HG02588 (cell line): ENCODE data around the gene PSRC1.
A peak's percentile ranks its signal among the peaks of the same experiment; 100 is the strongest.

Experiments
- ATAC-seq: cut with Tn5 transposase; IDR thresholded peaks from one replicate; pipeline ENCODE4 v1.9.1; 2021; ENCODE audit warnings: mild to moderate bottlenecking, moderate library complexity; ENCODE audit not compliant: unreplicated experiment

PSRC1 gene

DNA sequence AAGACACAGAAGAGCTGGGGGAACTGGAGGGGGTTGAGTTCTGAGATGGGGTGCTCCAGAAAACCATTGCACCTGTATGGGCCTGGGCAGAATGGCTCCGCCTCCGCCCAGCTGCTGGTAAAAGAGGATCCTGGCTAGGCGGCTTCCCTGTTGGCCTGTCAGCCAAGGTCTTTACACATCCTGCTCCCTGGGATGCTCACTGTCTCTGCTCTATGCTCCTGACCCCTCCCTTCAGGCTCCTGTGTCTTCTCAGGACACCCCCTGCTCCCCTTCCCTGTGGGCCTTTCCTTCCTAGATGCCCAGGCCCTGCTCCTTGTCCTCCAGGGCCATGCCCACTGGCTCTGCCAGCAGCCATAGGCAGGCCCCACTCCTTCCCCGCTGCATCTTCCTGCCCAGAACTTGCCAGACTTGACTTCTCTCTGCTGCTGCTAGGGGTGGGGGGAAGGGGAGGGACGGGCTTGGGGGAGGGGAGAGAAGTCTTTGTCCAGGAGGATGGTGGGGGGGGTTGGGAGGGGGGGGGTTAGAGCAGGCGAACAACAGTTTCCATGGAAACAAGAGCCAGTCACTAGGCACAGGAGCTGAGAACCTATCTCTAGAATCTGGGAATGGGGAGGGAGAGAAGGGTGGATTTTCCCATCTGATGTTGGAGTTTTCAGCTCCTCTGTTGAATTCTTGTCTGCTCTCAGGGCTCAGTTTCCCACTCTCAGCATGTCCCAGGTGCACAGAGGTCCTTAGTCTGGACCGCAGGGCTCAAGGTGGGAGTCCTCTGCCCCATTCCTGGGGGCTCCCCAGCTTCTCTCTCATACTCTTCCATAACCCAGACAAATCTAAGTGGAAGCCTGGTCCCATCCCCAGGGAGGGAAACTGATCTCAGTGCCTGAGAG is 23.0 kb downstream of the PSRC1 start:
- no peak for ATAC-seq

DNA sequence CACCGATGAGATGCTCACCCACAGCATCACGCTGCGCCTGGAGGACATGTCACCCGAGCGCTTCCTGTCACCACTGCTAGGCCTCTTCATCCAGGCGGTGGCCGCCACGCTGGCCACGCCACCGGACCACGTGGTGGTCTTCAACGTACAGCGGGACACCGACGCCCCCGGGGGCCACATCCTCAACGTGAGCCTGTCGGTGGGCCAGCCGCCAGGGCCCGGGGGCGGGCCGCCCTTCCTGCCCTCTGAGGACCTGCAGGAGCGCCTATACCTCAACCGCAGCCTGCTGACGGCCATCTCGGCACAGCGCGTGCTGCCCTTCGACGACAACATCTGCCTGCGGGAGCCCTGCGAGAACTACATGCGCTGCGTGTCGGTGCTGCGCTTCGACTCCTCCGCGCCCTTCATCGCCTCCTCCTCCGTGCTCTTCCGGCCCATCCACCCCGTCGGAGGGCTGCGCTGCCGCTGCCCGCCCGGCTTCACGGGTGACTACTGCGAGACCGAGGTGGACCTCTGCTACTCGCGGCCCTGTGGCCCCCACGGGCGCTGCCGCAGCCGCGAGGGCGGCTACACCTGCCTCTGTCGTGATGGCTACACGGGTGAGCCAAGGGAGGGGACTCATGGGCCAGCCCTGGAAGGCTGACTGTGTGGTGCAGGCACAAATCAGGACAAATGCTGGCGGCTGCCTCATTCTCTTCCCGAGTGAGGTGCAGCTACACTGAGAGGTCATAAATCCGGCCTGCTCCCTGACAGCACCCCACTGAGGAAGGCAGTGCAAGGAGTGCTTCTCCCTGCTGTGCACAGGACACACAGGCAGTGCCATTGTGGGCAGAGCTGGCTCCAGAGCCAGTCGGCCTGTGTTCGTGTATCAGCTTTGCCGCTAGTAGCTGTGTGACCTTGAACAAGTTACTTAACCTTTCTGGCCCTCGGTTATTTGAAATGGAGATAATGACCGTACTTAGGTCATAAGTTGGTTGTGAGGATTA is 24.2 kb downstream of the PSRC1 start:
- ATAC-seq: no peak

DNA sequence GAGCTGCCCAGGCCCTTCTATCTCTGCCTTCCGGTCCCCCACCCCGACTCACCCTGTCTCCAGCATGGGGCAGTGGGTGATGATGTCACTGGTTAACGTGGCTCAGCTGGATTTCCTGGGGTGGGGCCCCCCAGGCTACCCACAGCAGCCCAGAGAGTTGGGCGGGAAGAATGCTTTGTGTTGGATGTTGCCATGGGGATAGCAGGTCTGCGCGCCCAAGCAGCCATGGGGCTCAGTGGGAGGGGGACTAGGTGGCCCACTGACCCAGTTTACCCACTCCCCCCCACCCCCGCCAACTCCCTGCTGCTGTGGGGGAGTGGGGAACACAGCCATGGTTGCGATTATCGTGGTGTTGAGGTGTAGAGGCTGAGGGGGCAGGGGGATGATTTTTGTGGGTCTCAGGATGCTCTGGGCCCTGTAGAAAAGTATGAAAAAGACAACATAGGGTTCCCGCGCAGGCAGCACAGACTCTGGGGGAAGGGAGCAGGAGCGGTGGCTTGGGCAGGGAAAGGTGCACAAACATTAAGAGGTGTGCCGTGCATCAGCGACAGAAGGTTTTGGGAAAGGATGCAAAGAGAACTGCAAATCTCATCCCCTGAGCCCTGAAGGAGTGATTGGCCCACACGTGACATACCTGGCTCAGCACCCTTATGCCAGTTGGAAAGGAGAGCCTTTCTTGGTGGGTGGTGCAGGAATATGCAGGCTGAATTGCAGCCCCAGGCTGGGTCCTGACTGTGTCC is 25.1 kb downstream of the PSRC1 start:
- no peak for ATAC-seq

DNA sequence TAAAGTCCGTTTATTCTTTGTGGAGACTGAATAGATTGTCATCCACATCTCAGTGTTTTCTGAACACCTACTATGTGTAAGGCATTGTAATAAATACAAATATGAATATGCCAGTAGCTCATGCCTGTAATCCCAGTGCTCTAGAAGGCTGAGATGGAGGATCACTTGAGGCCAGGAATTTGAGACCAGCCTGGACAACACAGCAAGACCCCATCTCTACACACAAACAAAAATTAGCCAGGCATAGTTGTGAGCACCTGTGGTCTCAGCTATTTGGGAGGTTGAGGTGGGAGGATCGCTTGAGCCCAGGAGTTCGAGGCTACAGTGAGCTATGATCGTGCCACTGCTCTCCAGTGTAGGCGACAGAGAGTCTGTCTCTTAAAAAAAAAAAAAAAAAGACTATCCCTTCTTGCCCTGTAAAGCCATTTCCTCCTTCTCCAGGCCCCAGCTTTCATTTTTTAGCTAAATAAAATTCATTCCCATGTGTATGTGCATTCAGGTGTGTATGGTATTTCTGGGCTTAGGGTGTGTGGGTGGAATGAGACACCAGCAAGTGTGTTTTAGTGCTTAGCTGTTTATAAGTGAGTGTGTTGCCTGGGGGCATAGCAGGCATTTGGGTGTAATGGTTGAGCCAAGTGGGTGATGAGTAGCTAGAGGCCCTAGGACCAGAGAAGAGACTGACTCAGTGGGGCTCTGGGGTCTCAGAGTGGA is 25.8 kb downstream of the PSRC1 start:
- ATAC-seq: no peak

DNA sequence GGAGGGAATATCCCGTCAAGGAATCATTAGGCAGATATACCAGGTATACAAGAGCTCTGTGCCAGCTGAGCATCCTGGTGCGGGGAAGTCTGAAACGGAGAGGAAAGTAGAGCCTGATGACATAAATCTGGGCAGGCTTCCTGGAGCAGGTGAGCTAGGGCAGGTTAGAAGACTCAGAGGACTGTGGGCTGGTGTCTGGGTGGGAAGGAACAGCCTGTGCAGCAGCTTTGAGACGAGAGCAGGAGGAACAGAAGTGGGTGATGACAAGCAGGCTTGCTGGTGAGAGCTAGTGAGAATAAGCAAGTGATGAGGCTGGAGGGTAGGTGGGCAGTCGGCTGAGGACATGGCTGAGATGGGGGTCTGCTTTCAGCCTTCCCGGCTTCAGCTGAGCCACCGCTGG is 26.9 kb downstream of the PSRC1 start:
- no peak for ATAC-seq

DNA sequence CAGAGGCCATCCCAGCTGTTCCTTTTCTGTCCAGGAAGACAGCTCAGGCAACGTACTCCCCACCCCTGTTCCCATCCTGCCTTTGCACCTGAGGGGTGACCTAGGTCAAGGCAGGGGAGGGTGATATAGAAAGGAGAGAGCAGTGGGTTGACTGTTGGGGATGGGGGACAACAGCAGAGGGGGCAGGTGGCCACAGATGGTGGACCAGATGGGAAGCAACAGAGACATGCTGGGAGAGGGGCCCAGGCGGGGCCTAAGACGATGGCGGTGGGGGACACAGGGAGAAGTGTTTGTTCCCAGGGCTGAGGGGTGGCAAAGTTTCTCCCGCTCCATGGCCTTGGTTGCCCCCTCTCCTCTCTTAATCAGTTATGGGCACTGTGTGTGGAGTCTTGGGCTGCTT is 27.3 kb downstream of the PSRC1 start:
- ATAC-seq: no peak

DNA sequence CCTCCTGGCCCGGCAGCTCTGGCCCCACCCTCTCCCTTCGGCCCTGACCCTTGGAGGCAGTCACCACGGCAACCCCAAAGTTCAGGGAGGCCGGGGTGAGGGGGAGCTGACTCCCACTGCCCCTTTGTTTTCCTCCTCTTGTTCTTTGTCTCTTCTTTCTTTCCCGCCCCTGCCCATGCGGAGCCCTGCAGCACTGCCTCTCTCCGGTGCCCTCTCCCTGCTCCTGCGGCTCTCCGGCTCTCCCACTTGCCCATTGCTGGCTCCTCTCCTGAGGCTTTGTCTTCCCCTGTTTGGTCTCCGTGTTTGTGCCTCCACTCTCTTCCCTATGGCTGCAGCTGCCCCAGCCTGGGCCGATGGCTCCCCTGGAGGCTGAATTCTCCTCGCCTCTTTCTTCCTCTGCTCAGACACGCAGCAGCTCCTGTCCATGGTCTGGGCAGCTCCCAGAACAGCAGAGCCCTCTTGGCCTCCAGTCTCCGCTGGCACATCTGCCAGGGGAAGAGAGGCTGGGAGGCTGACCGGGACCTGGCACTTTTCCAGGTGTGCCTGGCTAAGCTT is 27.8 kb downstream of the PSRC1 start:
- ATAC-seq: no peak

DNA sequence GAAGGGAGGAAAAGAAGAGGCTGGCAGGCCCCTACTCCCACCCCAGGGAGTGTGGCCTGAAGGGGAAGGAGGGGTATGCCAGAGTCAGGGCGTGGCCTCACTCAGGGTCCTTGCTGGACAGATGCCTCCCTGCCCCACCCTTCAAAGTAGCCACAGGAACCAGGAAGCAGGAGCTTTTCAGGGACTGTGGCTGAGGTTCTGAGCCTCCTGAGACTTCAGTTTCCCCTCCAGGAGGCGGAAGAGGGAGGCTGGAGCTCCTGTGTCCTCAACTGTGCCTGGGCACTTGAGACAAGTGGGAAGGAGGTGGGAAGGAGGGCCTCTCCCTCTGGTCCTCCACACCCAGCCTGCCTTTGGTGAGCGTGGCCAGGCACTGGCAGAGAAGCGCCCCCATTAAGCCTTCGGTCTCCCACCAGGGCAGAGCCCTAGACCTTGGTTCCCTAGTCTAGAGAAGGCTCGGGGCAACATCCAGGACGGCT is 28.3 kb downstream of the PSRC1 start:
- no peak for ATAC-seq

DNA sequence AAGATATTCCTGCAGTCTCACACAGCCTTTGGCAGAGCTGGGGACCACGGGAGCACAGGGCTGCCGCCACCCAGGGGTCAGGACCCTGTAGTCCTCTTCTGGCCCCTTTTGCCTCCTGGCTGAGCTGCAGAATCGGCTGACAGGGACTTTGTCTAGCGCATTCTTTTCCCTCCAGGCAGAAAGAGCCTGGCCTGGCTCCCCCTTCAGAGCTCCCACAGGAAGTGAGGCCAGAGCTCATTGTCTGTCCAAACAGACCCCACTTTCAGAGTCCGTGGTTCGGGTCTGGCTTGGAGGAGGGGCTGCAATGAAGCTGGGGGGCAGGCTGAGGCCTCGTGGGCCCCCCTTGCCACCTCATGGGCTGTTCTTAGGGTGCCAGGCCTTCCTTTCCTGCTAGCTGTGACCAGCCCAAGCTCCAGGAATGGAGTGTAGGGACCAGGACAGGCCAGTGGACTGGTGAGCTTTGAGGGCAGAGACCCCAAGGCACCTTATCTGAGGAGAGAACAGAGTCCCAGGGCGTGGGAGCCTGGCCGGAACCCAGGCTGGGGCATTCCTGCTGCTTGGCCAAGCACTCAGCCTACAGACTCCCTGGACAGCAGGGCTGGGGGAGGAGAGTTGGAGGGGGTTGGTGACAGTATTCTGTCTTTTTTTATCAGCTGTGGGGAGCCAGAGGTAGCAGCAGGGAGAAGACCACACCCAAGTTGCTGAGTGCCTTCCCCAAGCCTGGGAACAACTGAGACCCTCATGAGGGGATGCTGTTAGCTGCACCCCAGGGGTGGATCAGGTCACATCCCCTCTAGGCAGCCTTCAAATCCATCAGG is 28.9 kb downstream of the PSRC1 start:
- no peak for ATAC-seq

DNA sequence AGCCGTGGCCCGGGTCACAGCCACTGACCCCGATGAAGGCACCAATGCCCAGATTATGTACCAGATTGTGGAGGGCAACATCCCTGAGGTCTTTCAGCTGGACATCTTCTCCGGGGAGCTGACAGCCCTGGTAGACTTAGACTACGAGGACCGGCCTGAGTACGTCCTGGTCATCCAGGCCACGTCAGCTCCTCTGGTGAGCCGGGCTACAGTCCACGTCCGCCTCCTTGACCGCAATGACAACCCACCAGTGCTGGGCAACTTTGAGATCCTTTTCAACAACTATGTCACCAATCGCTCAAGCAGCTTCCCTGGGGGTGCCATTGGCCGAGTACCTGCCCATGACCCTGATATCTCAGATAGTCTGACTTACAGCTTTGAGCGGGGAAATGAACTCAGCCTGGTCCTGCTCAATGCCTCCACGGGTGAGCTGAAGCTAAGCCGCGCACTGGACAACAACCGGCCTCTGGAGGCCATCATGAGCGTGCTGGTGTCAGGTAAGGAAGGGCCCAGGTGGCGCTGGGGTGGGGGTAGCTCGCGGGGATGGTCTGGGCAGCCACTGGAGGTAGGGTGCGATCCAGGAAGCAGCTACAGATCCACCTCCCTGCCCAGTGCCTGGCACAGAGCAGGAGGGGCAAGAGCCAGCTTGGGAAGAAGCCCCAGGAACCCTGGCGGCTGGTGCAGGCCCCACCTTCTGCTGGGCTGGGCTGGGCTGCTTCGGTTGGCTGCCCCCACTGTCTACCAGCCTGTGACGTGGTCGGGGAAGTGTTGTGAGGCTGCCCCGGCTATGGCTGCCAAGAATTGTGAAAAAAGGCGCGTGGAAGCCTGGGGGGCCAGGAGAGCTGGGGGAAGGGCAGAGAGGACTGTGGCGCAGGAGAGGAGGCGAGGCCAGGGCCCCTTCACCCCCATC is 29.8 kb downstream of the PSRC1 start:
- no peak for ATAC-seq

DNA sequence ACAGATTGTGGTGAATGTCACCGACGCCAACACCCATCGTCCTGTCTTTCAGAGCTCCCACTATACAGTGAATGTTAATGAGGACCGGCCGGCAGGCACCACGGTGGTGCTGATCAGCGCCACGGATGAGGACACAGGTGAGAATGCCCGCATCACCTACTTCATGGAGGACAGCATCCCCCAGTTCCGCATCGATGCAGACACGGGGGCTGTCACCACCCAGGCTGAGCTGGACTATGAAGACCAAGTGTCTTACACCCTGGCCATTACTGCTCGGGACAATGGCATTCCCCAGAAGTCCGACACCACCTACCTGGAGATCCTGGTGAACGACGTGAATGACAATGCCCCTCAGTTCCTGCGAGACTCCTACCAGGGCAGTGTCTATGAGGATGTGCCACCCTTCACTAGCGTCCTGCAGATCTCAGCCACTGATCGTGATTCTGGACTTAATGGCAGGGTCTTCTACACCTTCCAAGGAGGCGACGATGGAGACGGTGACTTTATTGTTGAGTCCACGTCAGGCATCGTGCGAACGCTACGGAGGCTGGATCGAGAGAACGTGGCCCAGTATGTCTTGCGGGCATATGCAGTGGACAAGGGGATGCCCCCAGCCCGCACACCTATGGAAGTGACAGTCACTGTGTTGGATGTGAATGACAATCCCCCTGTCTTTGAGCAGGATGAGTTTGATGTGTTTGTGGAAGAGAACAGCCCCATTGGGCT is 30.6 kb downstream of the PSRC1 start:
- no peak for ATAC-seq

DNA sequence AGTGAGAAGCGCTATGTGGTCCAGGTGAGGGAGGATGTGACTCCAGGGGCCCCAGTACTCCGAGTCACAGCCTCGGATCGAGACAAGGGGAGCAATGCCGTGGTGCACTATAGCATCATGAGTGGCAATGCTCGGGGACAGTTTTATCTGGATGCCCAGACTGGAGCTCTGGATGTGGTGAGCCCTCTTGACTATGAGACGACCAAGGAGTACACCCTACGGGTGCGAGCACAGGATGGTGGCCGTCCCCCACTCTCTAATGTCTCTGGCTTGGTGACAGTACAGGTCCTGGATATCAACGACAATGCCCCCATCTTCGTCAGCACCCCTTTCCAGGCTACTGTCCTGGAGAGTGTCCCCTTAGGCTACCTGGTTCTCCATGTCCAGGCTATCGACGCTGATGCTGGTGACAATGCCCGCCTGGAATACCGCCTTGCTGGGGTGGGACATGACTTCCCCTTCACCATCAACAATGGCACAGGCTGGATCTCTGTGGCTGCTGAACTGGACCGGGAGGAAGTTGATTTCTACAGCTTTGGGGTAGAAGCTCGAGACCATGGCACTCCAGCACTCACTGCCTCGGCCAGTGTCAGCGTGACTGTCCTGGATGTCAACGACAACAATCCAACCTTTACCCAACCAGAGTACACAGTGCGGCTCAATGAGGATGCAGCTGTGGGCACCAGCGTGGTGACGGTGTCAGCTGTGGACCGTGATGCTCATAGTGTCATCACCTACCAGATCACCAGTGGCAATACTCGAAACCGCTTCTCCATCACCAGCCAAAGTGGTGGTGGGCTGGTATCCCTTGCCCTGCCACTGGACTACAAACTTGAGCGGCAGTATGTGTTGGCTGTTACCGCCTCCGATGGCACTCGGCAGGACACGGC is 31.4 kb downstream of the PSRC1 start:
- ATAC-seq: no peak

DNA sequence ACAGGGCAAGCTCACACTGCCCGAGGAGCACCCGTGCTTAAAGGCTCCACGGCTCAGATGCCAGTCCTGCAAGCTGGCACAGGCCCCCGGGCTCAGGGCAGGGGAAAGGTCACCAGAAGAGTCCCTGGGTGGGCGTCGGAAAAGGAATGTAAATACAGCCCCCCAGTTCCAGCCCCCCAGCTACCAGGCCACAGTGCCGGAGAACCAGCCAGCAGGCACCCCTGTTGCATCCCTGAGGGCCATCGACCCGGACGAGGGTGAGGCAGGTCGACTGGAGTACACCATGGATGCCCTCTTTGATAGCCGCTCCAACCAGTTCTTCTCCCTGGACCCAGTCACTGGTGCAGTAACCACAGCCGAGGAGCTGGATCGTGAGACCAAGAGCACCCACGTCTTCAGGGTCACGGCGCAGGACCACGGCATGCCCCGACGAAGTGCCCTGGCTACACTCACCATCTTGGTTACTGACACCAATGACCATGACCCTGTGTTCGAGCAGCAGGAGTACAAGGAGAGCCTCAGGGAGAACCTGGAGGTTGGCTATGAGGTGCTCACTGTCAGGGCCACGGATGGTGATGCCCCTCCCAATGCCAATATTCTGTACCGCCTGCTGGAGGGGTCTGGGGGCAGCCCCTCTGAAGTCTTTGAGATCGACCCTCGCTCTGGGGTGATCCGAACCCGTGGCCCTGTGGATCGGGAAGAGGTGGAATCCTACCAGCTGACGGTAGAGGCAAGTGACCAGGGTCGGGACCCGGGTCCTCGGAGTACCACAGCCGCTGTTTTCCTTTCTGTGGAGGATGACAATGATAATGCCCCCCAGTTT is 32.3 kb downstream of the PSRC1 start:
- ATAC-seq: no peak

DNA sequence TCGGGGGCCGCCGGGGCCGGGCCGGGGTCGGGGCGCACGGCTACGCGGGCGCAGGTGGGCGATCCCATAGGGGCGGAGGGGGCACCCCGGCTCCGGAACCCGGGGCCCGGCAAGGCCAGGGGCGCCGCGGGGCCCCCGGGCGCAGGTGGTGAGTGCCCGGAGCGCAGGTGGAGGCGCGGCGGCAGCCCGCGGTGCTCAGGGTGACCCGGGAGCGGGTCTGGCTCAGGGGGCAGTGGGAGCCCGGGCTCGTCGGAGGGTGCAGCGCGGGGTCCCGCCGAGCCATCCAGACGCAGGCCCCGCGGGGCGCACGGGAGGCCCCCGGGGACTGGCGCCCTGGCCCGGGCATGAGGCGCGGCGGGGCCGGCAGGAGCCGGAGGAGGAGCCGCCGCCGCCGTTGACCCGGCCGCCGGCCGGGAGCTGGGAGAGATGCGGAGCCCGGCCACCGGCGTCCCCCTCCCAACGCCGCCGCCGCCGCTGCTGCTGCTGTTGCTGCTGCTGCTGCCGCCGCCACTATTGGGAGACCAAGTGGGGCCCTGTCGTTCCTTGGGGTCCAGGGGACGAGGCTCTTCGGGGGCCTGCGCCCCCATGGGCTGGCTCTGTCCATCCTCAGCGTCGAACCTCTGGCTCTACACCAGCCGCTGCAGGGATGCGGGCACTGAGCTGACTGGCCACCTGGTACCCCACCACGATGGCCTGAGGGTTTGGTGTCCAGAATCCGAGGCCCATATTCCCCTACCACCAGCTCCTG is 33.1 kb downstream of the PSRC1 start:
- peak; percentile 35 for ATAC-seq
